HPDE6-E6E7 (cell line): ENCODE results near the gene KRT86.
"Not testable (repeated sequence)": the region's sequence is repeated elsewhere in the genome, so short reads cannot be mapped to it uniquely, and the experiment has no call there.

Experiments
- DNase-seq: peaks from one replicate; pipeline ENCODE4 v3.0.0; 2011; ENCODE audit warnings: missing footprints; ENCODE audit errors: extremely low spot score

Gene KRT86

DNA sequence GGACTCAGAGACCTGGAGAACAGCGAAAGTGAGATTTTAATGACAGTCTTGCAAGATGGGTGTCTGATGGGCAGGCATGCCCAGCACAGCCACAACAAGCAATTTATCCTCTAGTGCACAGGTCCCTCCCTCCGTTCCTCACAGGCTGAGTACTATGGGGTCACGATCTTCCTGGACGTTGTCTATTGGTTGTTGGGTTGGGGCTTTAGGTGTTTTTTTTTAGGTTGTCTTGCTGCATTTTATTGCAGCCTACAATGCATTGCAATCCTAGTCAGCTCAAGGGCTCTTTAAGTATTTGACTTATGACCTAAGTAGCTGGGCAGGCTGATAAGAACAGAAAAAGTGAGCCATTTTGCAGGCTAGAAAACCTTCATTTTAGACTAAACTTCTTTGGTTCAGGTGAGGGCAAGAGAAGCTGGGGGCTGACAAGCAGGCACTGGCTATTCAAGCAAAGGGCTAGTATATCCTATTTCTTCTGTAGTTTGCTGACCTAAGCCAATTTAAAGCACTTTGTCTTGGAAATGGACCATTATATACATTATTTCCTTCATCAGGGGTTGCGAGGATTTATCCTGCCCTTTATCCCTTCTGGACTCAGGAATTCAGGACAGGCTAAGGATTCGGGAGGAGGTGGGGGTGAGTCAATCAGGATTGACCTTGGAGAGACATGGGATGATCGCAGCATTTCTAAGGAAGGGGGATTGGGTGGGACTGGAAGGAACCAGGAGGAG lies 35.4 kb upstream of the KRT86 start:
- DNase-seq, result no peak

DNA sequence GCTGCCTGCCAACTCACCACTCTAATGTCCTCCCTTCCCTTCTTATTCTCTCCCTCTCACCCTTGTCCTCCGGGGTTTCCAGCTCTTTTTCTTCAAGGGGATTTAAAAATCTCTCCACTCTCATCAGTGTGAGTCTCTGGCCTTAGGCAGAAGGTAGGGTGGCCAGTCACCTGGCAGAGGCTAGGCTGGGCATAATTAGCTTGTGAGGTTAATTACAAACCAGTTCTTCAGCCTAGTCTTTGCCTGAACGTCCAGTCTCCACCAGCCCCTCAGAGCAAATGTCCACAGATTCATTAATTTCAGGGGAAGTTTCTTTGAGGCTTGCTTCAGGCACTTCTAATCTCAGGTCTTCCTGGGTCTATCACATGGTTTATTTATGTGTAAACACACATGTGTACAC lies 34.7 kb upstream of the KRT86 start:
- no peak for DNase-seq

DNA sequence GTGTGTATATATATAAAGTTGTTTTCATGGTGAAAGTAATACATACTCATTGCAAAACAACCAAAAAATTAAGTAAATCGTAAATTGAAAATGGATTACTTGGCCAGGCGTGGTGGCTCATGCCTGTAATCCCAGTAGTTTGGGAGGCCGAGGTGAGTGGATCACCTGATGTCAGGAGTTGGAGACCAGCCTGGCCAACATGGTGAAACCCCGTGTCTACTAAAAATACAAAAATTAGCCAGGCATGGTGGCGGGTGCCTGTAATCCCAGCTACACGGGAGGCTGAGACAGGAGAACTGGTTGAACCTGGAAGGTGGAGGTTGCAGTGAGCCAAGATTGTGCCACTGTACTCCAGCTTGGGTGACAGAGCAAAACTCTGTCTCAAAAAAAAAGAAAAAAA lies 34.2 kb upstream of the KRT86 start:
- not testable (repeated sequence) for DNase-seq

DNA sequence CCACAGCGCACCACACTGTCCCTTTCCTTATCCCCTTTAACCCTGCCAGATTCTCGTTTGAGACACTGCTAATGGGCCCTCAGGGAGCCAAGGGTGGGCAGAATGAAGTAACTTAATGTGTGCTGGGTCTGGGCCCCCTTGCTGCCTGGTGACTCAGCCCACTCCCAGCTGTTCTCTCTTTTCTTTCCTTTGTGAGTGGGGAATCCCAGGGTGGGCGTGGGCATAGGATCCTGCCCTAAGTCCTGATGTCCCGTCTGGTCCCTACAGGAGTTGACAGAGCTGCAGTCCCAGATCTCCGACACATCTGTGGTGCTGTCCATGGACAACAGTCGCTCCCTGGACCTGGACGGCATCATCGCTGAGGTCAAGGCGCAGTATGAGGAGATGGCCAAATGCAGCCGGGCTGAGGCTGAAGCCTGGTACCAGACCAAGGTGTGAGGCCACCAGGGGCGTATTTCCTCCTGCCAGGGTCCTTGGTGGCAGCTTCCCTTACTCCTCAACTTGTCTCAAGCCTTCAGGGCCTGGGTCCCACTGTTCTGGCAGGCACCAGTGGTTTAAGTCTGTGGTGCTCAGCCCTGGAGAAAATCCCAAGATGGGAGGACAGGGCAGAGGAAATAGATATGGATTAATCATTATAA lies 33.1 kb upstream of the KRT86 start:
- DNase-seq, result no peak

DNA sequence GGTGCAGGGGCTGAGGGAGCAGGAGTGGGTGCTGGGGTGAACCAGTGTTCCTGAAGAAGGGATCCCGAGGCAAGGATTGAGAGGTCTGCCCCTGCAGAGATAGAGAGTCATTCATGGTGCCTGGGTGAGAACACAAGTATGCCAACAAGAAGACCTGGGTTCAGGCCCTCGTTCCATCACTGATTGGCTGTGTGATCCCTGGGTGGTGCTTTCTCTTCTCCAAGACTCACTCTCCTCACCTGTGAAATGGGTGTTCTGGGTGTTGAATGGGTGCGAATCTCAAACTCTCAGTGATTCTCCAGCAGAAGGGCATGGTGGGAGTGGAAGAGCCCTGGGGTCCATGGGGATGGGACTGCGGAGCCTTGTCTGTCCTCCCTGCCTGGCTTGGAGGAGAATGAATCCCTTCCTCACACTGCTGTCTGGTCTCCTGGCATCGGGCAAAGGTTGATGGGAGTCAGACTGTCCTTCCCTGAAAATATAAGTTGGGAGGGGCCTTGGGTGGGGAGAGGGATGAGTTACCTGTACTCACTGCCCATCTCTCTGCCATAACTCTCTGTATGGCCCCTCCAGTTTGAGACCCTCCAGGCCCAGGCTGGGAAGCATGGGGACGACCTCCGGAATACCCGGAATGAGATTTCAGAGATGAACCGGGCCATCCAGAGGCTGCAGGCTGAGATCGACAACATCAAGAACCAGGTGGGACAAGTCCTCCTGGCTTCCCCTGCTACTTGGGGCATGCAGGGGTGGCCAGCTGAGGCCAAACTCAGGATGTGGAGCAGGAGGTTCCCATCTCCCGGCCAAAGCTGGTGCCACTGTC lies 31.8 kb upstream of the KRT86 start:
- DNase-seq, result no peak

DNA sequence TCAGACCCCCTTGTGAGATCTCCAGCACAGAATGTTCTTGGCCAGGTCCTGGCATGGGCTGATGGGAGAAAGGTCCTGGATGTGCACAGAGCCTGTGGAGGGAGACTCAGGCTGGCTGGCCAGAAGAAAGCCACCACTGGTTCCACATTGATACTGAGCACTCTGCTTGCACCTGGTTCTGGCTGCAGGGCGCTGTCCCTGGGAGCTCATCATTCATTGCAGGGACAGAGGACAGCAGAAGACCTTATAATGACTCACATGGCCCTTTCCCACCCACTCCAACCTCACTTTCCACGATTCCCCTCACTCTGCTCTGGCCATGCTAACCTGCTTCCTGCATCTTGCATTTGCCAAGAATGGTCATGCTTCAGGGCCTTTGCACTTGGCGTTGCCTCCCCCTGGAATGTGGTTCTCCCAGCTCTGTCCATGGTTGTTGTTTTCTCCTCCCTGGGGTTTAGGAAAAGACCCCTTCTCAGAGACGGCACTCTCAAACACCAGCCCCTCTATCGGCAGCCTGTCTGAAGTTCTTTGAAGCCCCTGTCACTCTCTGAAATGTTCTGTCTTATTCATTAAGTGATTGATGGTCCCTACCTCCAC lies 31.1 kb upstream of the KRT86 start:
- DNase-seq, result no peak

DNA sequence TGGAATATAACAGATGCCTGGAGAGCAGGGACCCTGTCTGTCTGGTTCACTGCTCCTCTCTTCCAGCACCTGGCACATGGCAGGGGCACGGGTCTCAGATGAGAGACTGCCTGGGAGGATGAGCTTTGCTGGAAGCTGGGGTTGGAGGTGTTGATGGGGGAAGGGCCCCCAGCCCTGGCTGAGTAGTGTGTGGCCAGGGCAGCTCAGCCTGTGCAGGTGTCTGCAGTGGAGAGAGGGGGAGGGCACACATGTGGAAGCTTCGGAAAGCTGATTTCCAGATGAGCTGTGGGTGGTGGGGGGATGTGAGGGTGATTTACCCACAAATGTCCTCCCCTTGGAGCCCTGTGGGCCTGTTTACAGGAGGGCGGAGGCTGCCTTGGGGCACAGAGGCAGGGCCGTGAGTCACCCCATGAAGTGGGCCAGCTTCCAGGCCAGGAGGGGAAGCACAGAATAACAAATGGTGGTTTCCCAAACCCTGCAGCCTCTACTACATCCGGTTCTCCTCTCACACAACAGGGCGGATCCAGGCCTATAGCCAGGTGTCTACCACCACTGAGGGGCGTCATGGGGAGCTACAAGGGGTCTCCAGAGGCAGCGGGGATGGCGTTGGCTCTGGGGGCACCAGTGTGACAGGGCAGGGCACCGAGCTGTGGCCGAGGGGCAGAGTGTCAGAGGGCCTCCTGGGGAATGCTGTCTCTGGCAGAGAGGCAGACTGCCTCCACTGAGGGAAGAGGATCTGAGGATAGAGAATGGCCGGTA lies 30.4 kb upstream of the KRT86 start:
- peak; percentile 88 for DNase-seq

DNA sequence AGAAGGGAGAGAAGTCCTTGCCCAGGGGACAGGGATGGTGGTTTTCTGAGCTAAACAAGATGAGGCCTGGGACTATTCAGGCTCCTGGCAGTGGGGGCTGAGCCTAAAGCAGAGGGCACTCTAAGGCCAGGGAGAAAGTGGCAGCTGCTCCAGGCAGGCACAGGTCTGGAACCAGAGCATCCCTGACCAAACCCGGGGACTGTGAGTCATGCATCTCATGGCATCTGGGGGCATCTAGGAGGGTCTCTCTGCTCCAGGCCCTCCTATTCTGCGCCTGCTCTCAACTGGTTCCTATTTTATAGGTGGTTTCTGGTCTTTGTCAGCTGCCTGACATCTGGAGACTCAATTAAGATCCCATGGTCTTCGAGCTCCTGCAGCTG lies 29.8 kb upstream of the KRT86 start:
- DNase-seq, result no peak

DNA sequence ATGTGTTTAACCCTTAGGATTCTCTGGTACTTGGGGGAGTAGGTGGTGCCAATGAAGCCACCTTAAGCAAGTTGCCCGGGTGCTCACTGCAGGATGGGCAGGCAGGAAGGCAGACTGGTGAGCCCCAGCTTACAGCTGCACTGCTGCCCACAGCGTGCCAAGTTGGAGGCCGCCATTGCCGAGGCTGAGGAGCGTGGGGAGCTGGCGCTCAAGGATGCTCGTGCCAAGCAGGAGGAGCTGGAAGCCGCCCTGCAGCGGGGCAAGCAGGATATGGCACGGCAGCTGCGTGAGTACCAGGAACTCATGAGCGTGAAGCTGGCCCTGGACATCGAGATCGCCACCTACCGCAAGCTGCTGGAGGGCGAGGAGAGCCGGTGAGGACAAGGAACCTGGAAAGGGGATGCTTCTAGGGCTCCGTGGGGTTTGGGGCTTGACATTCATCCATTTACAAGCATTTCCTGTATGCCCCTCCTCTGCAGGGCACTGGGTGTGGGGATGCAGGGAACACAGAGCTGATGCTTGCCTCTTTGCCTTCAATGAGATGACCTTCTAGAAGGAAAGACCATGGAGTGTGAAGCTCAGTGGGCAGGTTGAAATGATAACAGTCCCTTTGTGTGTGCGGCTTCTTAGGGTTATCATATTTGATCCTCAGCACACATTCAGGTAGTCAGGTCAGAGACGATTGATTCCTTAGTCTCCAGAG lies 29.0 kb upstream of the KRT86 start:
- no peak for DNase-seq

DNA sequence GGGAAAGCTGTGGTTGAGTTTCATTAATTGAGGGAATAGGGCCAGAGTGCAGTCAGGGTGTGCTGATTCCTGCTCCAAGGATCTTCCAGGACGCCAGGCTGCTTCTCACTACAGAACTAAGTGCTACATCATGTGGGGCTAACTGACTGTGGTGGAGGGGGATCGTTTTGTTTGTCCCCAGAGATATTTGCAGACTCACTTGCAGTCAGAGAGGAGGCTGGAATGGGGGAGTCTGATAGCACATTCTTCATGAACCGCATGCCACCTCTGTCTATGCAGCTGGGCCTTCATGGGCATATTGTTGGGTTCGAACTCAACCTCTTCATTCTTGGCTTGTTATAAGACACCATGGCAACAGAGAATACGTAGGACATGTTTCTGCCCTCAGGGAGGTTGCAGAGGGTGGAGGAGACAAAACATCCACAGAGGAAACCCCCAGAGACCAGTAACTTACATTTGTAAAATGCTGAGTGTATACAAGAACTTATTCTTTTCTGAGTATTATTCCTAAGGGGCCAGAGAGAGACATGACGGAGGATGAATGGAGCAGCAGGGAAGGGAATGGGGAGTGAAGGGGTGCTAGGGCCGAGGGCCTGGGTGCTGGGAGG lies 28.4 kb upstream of the KRT86 start:
- no peak for DNase-seq

DNA sequence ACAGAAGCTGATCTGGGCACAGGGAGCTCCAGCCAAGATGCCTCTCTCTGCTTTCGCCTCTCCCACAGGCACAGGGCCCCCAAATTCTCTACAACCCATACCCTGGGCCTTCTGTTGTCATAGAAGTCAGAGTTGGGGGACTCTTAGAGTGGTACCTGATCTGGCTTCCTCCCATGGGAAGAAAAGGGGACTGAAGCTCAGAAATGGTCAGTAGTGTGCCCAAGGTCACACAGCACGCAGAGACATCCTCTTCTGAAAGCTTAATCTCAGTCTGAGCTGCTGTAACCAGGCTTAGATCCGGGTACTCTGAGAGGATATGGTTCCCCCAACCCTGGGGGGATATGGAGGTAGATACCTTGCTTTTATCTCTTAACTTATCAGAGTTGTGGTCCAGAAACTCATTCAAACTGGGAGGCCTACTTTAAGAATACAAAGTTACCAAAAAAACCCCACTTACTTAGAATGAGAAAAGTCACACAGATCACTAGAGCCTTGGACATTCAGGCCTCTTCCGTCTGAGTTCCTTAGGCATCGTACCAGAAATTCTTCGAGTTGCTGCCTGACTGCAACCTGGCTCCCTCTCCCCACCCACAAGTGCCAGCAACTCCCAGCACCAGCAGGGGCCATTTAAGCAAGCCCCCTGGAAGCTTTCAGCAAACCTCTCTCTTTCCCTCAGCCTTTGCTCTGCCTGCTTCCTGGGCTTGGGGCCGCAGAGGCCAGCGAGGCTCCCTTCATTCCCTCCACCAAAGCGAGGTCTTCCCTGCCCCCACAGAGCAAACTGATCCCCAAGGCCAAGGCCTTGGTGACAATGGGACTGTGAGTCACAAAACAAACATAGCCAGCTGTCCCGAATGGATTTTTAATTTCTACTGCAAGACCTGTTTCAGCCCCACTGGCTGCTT lies 27.5 kb upstream of the KRT86 start:
- no peak for DNase-seq

DNA sequence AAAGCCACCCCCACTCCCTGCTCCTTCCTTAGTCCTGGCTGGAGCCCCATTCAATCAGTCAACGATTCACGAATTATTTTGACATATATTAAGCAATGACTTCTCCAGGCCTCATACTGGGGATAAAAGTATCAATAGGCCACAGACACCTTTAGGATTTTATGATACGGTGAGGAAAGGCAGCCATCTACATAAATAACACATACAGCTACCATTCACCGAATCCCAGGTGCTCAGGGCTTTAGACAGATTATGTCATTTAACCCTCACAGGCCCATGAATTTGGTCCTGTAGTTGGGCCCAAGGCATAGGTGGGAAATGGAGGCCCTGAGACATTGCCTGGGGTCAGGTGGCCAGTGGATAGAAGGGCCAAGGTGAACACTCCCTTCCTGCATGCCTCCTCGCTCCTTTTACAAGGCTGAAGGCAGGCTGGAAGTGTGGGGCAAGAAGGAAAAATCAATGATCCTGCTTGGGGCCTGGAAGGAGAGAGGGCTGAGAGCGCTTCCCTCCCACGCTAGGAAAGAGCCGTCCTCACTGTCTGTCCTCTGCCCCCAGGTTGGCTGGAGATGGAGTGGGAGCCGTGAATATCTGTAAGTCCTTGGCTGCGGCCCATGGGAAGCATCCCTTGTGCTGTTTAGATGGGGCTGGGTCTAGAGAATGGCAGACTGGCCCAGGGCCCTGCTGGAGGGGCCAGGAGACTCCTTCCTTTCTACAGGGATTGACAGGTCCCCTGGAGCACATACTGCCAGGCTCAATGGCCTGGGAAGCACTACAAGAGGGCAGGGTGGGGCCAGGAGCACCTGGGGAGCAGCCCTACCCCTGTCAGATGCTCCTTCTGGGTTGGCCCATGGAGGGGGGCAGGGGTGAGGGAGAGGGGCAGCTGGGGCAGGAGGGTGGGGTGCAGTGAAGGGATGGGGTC lies 26.6 kb upstream of the KRT86 start:
- DNase-seq, result no peak

DNA sequence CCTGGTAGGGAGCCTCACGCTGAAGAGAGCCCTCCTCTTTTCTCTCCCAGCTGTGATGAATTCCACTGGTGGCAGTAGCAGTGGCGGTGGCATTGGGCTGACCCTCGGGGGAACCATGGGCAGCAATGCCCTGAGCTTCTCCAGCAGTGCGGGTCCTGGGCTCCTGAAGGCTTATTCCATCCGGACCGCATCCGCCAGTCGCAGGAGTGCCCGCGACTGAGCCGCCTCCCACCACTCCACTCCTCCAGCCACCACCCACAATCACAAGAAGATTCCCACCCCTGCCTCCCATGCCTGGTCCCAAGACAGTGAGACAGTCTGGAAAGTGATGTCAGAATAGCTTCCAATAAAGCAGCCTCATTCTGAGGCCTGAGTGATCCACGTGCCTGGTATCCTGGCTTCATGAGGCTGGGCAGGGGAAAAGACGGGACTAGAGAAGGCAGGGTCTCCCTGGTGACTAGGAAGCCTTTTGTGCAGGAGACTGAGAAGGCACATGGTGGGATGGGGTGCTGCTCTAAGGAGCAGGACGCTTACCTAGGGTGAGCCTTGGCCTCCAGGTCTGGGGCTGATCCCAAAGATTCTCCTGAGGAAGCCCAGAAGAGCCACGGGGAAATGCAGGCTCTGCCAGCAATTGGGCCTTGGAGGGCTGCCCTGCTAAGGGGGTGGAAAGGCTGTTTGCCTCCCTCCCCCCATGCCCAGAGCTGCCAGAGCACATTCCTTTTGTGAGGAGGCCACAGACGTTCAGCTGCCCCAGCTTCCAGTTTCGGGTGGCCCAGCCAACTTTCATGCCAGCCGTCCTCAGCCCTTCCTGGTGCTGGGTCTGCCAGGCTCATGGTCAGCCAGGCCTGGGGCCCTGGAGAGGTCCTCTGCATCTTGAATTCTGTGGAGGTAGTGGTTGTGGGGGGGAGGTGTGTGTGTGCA lies 25.6 kb upstream of the KRT86 start:
- no peak for DNase-seq

DNA sequence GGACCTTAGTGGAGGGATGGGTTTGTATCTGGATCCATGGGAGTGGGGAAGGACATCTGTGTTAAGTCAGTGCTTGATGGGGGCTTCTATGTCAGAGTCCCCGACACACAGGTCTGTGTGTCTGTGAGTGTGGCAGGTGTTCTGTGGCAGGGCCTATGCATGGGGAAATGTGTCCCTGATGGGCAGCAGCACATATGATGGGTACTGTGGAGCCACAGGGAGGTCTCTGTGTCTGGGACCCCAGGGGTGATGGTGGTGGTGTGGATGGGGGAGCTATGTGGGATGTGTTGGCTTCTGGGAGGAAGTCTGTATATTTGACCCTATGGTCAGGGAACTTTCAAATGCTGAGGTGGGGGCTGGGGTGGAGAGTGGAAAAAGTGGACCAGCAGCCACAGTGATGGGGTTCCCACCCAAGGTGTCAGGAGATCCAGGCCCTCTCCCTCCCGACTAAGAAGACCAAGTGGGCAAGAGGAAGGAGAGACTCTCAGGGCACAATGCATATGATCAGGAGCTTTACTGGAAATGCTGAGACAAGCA lies 24.9 kb upstream of the KRT86 start:
- no peak for DNase-seq

DNA sequence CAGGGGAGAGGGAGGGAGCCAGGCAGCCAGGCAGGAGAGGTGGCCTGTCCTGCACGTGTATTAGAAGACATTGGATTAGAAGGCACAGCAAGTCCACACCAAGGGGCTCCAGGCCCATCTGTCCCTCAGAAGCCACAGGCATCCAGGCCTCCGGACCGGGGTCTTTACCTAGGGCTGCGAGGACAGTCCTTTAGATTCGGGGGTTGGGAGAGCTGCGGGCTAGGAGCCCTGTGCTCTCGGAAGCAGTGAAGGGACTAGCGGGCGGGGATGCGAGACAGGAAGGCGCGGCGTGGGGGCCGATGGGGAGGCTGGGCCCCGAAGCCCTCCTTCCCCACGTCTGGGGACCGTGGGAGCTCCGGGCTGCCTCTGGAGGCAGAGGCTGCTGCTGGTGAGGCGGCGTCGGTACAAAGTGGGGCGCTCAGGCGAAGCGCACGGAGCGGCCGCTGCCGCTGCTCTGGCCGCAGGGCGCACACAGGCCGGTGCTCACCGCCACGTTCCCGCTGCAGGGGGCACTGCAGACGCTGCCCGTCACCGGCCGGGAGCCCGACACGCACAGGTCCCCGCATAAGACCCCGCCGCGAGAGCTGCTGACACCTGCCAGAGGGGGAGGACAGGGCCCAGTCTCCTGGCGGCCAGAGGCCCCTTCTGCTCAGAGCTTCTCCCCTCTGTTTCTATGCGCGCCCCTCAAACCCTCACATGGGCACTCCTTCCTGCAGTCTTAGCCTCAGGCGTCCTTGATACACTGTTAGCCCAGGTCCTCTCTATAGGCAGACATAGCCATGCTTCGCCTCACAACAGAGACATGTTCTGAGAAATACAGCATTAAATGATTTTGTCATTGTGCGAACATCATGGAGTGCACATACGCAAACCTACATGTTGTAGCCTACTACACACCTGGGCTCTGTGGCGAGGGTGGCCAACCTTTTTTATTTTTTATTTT lies 24.1 kb upstream of the KRT86 start:
- no peak for DNase-seq
